ENCODE results near the gene ADARB2. TPM values are rescaled to one million over a fixed set of nuclear protein-coding genes. Genes with fewer than 3 reads are reported as not detected.
"Not testable (repeated sequence)": the region's sequence is repeated elsewhere in the genome, so short reads cannot be mapped to it uniquely, and the experiment has no call there.

Gene ADARB2
- total RNA-seq, 1 experiment from 2014 or later: 1.9 TPM

DNA sequence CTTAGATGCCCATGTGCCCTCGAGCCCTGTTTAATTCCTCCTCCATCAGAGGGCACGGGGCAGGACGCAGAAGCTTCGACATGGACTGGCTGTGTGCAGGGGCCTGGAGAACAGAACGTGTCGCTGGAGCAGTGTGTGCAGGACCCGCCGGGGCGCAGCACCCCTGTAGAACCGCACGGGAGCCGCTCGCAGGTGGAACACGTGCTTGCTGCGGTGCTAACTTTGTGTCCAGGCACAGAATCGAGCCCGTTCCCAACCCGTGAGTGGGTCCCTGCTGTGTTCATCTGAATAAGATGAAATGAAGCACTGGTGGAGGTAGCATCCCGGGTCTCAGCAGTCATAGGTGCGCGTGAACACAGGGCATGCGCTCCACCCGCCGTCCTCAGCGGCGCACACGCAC lies 564.2 kb downstream of the ADARB2 start:
- DNase-seq (ENCODE audit: extremely low read depth, low read depth): no peak

DNA sequence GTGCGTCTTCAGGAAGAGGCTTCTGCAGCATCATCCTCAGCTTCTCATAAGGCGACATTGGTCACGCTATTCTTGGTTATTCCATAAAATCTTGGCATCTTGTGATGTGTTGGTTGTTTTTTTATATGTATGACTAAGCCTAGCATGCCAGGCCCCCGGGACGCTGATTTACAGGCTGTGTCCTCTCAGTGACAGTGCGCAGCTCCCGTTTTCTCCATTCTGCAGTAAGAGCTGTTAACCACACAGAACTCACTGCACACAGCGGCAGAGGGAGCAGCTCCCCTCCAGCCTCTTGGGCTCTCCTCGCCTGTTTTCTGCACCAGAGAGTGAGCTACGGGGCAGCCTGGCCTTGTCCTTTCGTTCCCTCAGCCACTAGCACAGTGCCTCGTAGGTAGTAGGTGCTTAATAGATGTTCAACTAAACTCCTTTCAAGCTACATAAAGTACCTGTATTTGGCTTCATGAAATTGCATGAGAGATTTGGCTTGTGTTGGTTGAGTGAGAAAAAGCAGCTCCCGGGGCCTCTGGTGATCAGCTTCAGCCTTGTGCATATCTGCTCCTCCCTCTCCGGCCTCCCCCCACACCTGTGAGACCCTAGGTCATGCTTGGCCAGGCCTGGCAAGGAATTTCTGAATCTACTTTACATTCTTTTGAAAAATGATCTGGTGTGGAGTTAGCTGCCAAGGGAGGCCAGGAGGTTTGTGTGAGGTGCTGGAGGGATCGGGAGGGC lies 564.9 kb downstream of the ADARB2 start:
- no peak for DNase-seq (ENCODE audit: extremely low read depth, low read depth)

DNA sequence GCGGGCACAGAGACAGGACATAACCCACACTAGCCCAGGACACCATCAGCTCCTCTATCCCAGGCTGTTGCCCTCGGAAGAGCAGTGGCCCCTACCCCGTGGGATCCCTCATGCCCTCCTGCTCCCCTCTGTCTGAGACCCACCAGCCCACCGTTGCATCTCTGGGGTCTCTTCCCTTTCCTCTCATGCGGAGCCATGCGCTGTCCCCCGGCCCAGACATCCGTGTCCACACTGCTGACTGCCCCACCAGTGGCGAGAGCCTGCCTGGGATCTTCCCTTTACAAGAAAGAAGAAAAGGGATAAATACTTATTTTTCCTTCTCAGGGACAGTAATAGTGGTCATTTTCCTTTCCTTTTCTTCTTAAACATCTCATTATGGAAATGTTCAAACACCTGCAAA lies 565.7 kb downstream of the ADARB2 start:
- DNase-seq (ENCODE audit: extremely low read depth, low read depth): no peak

DNA sequence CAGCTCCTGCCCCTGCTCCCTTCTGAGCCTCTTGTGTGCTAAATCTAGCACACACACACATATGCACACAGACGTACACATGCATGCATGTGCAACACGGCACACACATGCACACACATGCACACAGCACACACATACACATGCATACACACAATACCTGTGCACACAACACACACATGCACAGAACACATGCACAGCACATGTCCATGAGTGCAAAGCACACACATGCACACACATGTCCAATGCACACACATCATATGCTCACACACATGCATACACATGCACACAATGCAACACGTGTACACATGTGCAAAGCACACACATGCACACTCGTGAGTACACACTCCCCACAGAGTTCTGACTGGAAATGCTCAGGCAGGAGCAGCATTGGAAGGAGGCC lies 566.1 kb downstream of the ADARB2 start:
- no peak for DNase-seq (ENCODE audit: extremely low read depth, low read depth)

DNA sequence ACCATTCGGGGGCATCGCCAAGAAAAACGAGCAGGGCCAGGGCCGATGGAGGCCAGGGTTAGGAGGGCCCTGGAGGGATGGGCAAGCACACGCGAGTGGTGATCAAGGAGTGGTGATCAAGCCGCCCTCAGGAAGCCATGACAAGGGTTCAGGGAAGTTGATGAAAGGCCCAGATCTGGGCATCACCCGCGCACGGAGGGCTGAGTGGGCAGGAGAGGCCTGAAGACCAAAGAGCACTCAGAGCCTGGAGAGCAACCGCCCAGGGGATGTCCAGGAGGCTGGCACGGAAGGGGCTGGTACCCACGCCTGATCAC lies 566.5 kb downstream of the ADARB2 start:
- DNase-seq (ENCODE audit: extremely low read depth, low read depth): no peak

DNA sequence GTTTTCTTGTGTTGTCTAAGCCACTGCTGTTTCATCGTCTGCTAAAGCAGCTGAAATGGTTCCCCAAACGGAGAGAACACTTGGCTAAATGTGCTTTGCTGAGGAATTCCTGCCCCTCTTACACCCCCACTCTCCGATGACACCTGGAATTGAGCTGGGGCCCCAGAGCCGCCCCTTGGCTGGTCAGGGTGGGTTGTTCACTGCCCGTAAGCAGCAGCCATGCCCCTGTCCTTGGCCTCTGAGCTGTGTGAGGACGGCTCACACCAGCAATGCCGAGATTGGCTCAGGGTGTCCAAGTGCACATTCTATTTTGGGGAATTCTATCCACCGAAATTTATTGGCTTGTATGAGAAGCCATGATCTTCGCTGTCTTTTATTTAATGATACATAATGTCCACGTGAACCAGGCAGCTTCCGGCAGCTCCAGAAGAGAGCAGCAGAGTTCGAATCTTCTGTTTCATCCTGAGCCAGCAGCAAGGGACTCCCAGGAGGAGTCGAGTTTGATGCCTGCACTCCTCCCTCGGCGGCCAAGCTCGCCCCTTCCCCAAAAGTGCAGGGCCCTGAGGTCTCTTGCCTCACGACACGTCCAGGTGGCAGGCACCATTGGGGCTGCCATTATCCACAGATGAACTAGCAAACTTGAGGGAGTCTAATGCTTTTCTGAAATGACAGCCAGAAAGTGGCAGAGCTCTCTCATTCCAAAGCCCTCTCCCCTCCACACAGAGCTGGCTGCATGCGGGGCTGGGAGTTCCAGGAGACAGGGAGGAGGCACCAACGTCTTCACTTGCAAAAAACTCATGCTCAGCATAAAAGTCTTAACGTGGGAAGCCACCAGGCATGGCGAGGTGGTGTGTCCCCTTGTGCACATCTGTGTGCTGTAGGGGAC lies 567.1 kb downstream of the ADARB2 start:
- no peak for DNase-seq (ENCODE audit: extremely low read depth, low read depth)

DNA sequence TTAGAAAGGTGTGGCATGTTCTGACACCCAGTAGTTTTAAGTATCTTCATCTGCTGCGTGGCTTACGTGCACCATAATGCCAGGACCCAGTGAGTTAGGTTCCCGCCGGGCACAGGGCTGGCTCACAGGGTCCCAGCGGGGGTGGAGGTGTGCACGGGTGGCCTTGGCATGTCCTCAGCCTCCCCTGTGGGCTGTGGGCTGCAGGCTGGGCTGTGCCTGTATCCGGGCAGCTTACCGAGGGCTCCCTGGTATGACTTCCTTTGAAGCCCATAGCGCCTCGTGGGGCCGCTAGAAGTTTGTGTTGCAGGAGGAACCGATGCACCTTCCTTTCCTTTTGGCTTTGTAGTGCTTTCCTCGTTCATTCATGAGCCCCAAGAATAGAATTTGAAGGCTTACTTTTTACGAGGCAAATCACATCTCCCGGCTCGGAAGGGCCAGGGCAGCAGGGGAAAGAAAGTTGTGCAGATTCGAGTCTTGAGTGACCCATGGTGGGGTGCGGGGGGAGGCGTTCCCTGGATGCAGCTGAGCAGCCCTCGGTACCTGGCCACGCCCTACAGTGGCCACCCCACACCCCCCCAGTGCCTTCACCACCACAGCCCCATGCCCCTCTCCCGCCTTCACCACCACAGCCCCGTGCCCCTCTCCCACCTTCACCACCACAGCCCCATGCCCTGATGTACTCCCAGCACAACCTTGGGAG lies 568.0 kb downstream of the ADARB2 start:
- no peak for DNase-seq (ENCODE audit: extremely low read depth, low read depth)

DNA sequence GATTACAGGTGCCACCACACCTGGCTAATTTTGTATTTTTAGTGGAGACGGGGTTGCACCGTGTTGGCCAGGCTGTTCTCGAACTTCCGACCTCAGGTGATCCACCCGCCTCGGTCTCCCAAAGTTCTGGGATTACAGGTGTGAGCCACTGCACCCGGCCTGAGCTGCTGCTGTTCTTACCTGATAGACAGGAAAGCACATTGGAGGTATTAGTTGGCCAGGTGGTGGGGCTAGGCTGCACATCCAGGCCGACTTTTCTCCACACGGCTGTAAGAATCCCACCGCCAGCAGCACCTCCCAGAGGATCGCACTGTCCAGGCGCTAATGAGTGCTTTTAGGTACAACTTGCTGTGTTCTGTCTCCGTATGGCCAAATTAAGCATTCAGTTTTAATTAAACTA lies 568.6 kb downstream of the ADARB2 start:
- DNase-seq (ENCODE audit: extremely low read depth, low read depth): no peak

DNA sequence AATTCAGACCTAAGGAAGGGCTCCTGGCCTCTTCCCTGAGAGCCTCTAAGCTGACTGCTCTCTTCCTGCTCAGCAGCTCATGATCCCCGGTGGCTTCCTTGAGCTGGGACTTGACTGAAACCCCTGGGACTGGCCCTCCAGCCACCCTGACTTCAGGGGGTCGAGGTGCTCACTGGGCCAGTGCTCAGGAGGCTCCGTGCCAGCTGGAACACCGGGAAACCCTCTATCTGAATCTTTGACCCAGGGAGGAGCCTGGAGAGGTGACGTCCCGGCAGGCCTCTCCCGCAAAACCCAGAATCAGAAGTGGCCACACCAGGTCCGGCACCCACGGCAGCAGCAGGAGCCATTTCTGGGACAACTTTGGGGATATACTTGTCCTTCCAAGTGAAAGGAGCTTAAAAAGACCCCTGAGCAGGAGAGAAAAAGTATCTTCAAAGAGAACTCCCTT lies 570.5 kb downstream of the ADARB2 start:
- DNase-seq (ENCODE audit: extremely low read depth, low read depth): no peak

DNA sequence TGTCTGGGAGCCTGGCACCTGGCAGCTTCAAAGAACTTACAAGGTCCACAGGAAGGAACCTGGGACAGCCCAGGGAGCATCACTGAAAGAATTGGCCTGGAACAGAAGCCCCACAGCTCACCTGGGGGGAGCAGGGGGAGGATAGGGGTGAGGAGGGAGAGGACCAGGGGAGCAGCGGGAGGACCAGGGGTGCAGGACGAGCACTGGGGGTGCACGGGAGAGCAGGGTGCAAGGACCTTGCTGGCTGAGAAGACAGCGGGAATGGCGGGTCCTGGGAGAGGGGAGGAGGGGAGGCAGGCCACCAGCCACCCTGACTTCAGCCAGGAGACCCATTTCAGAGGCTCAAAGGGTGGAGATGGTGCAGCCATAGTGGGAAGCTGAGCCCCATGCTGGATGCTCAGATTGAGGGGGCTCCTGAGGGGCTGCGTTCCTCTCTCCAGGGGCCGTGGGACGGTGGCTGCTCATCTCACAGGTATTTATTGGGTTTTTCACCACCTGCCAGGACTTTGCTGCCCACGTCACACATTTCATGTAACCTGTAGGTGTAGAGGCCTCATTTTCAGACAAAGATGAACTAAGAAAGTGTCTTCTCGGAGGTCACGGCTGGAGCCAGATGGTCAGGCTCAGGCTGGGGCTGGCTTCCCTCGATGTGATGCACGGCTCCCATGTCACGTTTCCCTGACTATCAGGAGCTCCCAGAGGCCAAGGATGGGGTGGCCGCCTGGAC lies 571.1 kb downstream of the ADARB2 start:
- no peak for DNase-seq (ENCODE audit: extremely low read depth, low read depth)

DNA sequence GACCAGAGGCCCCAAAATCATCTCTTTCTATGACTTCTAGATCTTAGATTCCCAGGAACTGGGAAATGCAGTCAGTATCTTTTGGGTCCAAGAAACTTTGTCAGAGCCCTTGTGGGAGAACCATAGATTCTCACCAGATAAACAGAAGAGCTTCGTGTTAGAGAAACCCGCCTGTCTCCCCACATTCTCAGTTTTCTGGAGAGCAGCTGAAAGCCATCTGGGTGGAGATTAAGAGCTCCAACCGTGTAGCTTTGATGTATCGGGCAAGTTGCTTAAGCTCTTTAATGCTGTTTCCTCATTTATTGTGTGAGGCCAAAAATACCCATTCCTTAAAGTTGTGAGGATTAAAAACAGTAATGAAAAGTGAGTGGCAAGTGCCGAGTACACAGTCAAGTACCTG lies 573.5 kb downstream of the ADARB2 start:
- DNase-seq (ENCODE audit: extremely low read depth, low read depth): no peak

DNA sequence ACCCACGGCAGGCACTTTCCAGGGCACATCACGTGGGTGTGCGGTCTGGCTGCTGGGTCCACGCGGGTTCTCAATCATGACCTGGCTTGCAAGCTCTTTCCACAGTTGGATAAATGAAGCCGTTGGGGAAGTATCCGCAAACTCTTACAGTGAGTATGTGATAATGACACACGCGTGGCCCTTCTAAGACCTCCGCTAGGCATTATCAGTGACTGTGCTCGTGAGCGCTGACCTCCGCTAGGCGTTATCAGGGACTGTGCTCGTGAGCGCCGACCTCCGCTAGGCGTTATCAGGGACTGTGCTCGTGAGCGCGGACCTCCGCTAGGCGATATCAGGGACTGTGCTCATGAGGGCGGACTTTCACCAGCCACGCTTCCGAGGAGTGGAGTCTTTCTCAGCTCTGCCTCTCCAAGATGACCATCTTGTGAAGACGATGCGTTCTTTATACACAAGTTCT lies 574.1 kb downstream of the ADARB2 start:
- DNase-seq (ENCODE audit: extremely low read depth, low read depth): no peak

DNA sequence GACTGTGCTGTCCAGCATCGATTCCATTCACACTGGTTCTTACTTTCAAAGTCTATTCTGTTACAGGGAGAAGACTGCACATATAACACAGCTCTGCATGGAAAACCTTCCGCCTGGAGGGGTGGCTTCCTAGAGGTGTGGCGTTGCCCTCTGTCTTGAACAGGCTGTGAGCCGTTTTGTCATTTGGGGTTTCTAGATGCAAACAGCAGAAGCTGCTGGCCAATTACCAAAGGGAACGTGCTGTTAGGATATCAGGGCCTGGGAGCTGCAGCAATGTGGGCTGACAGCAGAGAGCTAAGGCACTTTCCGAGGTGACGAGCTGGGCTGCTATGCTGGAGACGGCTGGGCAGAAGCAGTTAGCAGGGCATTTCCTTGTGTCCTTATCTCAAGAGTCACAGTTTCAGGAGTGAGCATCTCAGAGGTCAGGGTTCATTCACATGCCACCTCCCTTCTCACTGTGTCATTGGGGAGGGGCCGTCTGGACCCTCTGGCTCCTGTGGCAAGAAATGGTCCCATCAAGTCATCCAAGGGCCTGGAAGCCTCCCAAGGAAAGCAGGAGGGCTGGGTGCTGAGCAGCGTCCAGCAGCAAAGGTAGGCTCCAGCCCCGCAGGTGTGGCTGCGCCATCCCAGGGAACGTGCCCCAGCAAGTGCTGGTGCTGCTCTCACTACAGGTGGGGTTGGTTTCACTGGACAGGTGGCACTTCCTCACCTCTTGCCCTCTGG lies 574.7 kb downstream of the ADARB2 start:
- no peak for DNase-seq (ENCODE audit: extremely low read depth, low read depth)

DNA sequence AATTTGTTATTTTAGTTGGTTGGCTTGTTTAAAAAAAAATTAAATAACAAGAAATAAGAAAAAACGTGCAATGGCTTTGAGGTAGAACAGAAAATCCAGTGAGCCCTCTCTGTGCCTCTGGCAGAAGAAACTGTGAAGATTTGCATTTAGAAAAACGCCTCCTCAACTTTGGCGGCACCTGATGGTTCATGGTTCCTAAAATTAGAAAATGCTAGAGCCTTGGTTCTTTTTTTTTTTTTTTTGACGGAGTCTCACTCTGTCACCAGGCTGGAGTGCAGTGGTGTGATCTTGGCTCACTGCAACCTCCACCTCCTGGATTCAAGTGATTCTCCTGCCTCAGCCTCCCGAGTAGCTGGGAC lies 576.0 kb downstream of the ADARB2 start:
- not testable (repeated sequence) for DNase-seq (ENCODE audit: extremely low read depth, low read depth)

DNA sequence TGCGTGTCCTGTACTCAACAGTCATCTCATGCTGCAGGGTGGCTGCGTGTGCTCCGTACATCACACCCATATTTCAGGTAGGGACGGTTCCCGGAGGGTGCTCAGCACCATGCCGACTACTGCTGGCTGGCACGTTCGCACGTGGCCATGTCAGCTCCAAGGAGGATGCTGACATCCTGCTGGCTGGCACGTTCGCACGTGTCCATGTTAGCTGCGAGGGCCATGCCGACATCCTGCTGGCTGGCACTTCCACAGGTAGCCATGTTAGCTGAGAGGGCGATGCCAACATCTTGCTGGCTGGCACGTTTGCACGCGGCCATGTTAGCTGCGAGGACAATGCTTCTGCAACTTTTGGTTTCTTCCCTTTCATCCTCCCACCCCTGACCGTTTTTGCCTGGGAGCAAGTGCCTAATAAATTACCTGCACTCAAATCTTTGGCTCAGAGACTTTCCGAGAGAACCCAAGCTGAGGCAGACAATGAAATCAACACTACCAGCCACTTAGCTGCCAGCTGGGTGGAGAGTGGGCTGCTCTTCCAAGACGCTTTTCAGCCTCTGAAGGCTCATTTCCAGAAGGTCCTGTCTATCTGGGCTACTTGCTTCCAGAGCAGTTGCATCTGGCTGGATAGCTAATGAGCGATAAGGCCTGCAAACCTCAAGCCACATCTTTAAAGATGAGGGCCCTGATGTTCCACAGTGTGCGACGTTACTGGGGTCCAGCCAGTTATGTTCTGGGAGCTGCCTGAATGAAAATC lies 576.6 kb downstream of the ADARB2 start:
- no peak for DNase-seq (ENCODE audit: extremely low read depth, low read depth)

DNA sequence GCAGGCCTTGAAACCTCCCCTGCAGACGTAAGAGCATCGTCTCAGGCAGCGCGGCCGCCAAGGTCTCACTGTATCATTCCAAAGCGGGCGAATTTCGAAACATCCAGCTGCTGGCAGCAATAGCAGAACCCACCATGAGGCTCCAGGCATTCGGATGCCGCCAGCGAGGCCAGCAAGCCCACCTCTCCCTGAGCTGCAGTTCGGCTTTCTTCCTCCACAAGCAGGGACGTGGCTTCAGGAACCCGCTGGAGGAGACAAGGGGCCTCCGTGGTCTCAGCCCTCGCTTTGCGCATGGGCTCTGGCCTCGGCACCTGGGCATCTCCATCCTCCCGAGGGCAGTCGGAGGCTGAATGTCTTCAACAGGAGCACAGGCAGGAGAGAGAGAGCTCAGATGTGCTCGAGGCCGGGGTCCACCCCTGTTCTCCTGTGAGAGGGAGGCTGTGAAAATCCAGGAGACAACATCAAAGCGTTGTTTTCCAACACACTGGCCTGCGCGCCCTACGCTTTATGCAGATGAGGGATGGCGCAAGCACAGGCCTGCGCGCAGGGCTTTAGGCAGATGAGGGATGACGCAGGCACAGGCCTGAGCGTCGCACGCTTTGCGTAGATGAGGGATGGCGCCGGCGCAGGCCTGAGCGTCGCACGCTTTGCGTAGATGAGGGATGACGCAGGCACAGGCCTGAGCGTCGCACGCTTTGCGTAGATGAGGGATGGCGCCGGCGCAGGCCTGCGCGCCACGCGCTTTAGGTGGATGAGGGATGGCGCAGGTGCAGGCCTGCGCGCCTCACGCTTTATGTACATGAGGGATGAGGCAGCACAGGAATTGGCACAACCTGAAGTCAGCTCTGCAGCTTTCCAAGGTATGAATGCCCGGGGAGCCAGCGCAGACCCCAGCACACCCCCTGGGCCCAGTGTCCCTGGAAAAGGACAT lies 577.9 kb downstream of the ADARB2 start:
- DNase-seq (ENCODE audit: extremely low read depth, low read depth): no peak

DNA sequence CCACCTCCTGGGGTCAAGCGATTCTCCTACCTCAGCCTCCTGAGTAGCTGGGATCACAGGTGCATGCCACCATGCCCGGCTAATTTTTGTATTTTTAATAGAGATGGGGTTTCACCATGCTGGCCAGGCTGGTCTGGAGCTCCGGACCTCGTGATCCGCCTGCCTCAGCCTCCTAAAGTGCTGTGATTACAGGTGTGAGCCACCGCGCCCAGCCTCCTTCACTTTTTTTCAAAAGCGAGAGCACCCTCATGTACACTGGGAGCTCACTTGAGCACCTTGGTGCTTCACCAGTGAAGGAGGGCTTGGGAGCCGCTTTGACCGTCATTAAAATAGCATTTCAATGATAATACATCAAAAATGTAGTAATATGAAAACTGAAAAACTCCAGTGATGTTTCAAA lies 578.8 kb downstream of the ADARB2 start:
- not testable (repeated sequence) for DNase-seq (ENCODE audit: extremely low read depth, low read depth)

DNA sequence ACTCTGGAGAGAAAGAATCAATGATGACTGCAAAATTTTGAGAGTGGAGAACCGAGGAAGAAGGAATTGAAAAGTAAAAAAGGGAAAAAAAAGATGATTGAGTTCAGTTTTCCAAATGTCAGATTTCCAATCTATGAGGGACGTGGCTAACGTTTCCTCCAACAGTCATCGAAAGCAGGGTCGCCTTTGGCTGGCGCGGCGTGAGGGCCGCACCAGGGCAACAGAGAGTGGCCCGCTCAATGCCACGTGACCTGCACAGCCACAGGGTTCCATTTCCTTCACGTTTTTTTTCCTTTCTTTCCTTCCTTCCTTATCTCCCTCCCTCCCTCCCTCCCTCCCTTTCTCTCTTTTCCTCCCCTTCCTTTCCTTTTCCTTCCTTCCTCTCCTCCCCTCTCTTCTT lies 579.3 kb downstream of the ADARB2 start:
- no peak for DNase-seq (ENCODE audit: extremely low read depth, low read depth)

DNA sequence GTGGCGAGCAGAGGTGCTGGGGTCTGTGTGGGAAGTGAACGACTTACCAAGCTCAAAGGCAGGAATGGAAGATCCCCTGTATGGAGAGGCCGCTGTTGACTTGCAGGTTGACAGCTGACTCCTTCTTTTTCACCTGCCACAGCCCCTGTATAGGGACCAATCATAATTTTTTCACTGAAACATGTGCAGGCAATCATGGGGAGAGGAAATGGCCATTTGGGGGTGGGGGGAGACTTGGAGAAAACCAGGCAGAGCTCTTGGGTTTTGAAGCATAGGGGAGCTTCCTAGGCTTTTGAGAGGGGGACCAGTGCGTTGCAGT lies 579.8 kb downstream of the ADARB2 start:
- DNase-seq (ENCODE audit: extremely low read depth, low read depth): no peak

Measured in NCI-H460 (cell line).